Keratinocyte (primary cell): ENCODE results near the gene ETHE1.

ENCODE experiments used
- EZH2 ChIP-seq: IDR thresholded peaks from one replicate; pipeline ENCODE4 v1.6.1; 2012; ENCODE audit warnings: inconsistent platforms, mild to moderate bottlenecking, low read length, moderate library complexity
- TF ChIP-seq, protein P1 (sequence below), 3 experiments: IDR thresholded peaks in 1 of 3; conservative IDR thresholded peaks in 1 of 3; optimal IDR thresholded peaks in 1 of 3; 2 replicates in 2 of 3; 3 replicates in 1 of 3; pipeline versions ENCODE3 to v1.5.1; 2011; ENCODE audit warnings: low read length in 3 of 3, mild to moderate bottlenecking in 3 of 3, moderate library complexity in 2 of 3, control low read depth in 1 of 3, inconsistent platforms in 1 of 3; ENCODE audit not compliant: insufficient read depth in 2 of 3; ENCODE audit errors: extremely low read depth in 1 of 3

DNA sequence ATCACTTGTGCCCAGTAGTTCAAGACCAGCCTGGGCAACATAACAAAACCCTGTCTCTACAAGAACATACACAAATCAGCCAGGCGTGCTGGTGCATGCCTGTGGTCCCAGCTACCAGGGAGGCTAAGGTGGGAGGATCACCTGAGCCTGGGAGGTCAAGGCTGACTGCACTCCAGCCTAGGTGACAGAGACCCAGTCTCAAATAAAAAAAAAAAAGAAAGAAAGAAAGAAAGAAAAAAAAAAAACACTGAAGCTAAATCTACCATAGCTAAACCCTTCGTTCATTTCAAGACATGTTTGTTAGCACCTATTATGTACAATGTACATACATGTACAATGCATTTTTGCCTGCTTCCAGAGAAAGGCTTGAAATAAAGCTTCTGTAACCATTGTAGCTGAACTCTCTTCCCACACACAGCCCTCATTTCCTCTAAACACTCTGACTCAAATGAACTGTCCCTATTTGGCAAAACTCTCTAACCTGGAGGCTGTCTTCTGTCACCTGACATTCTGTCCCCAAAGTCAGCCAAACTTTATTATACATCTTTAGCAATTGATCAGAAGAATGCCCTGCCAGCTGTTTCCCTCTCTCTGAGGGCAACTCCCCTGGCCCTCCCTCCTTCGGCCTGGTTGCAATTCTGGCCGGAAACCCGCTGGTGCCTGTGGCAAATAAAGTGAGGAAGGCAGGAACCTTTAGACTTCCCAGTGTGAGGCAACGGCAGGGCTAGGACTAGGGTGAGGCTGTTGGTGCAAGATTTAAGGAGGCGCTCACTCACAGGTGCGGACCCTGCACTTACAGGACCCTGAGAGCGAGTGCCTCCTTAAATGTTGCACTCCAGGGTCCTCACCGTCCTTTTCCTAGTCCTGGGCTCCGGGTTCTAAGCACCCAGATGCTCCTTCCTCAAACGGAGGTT is 1.8 kb downstream of the ETHE1 start:
- no peak for TF ChIP-seq EZH2
- TF ChIP-seq, protein P1, sequence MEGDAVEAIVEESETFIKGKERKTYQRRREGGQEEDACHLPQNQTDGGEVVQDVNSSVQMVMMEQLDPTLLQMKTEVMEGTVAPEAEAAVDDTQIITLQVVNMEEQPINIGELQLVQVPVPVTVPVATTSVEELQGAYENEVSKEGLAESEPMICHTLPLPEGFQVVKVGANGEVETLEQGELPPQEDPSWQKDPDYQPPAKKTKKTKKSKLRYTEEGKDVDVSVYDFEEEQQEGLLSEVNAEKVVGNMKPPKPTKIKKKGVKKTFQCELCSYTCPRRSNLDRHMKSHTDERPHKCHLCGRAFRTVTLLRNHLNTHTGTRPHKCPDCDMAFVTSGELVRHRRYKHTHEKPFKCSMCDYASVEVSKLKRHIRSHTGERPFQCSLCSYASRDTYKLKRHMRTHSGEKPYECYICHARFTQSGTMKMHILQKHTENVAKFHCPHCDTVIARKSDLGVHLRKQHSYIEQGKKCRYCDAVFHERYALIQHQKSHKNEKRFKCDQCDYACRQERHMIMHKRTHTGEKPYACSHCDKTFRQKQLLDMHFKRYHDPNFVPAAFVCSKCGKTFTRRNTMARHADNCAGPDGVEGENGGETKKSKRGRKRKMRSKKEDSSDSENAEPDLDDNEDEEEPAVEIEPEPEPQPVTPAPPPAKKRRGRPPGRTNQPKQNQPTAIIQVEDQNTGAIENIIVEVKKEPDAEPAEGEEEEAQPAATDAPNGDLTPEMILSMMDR (optimal IDR thresholded peaks at IDR 0.05 in 1 of 3, IDR thresholded peaks at IDR 0.05 in 1 of 3, conservative IDR thresholded peaks at IDR 0.05 in 1 of 3; ENCODE audit: extremely low read depth in 1 of 3, insufficient read depth in 2 of 3, low read length in 3 of 3): no peak
